ENCODE results near the gene HTATSF1. TPM values are rescaled to one million over a fixed set of nuclear protein-coding genes. Genes with fewer than 3 reads are reported as not detected.

Gene HTATSF1
- polyA plus RNA-seq, 1 donor (not counting 4 experiments of a cell fraction or from before 2014, with no cell fraction given): 3.1 TPM

- dilution Hi-C loops (cut with MboI; ENCODE audit: extremely low pct_ligation_motif_present, low sequenced_read_pairs): no loop called here
- no peaks in the 10 kb centered on the region for H3K9me3 ChIP-seq (ENCODE audit: control insufficient read depth, low read depth, low read length)
- H3K9ac ChIP-seq (ENCODE audit: control insufficient read depth, extremely low read depth, insufficient read depth, low read length): peak overlapping the region; percentile 80
- TF ChIP-seq CTCF (optimal IDR thresholded peaks at IDR 0.05 in 1 of 3, IDR thresholded peaks at IDR 0.05 in 1 of 3, conservative IDR thresholded peaks at IDR 0.05 in 1 of 3; ENCODE audit: extremely low read depth in 1 of 3, insufficient read depth in 2 of 3, low read length in 3 of 3) (no peak), EZH2 (IDR thresholded peaks at IDR 0.05; ENCODE audit: low read length) (no peak)
- FAIRE-seq (no peak), DNase-seq (ENCODE audit: low read depth, low spot score) (no peak)
- no peaks in the 10 kb centered on the region for H4K20me1 ChIP-seq (ENCODE audit: control insufficient read depth, extremely low read depth, insufficient read depth, low read length)
- no peaks in the 10 kb centered on the region for H3K27me3 ChIP-seq (ENCODE audit: control insufficient read depth, extremely low read depth, insufficient read depth, low read length)
- no peaks in the 10 kb centered on the region for H3K36me3 ChIP-seq (ENCODE audit: control insufficient read depth in 2 of 2, extremely low read depth in 1 of 2, insufficient read depth in 2 of 2, low read length in 2 of 2)
- H2AFZ ChIP-seq (ENCODE audit: control insufficient read depth, low read length): peak overlapping the region; percentile 86
- H3K4me2 ChIP-seq (ENCODE audit: control insufficient read depth, extremely low read depth, insufficient read depth, low read depth, low read length): peak overlapping the region; percentile 65
- H3K9me1 ChIP-seq (ENCODE audit: control insufficient read depth, extremely low read depth, insufficient read depth, low read length): no peaks in the 10 kb centered on the region
- no peaks in the 10 kb centered on the region for H3K4me1 ChIP-seq (ENCODE audit: control insufficient read depth, extremely low read depth, insufficient read depth, low read length)
- peaks cover 20% of the 10 kb centered on the region for H3K79me2 ChIP-seq (ENCODE audit: control insufficient read depth, insufficient read depth, low read length)
- H3K4me3 ChIP-seq (ENCODE audit: control insufficient read depth in 2 of 3, extremely low read depth in 1 of 3, insufficient read depth in 2 of 3, low read depth in 1 of 3, low read length in 3 of 3): peak overlapping the region; percentile 68 to 82 (median 78)
- peak overlapping the region; percentile 81 for H3K27ac ChIP-seq (ENCODE audit: control insufficient read depth, insufficient read depth, low read length)
Observed at GRCh38 chrX:136496764-136497555, 432 bp upstream of the HTATSF1 start.

DNA sequence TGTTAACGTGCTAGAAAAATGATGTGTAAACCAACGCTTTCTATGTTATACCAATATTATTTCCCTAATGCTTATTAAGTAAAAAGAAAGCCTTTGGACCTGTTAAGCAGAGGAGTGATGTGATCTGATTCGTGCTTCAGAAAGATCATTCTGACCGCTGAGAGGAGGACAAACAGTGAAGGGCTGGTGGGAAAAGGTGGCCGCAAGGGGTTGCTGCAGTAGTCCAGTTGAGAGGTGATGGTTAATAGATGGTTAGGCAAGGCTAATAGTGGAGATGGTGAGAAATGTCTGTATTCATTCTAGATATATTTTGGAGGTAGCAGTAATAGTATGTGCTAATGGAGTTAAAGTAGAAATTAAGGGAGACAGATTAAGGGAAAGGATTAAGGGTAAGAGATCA, 21.7 kb downstream of the HTATSF1 start:
- no peaks in the 10 kb centered on the region for H3K27me3 ChIP-seq (ENCODE audit: control insufficient read depth, extremely low read depth, insufficient read depth, low read length)
- no peak overlapping the region for H3K4me3 ChIP-seq (ENCODE audit: control insufficient read depth in 2 of 3, extremely low read depth in 1 of 3, insufficient read depth in 2 of 3, low read depth in 1 of 3, low read length in 3 of 3)
- TF ChIP-seq EZH2 (IDR thresholded peaks at IDR 0.05; ENCODE audit: low read length): no peak
- no peak for TF ChIP-seq CTCF (optimal IDR thresholded peaks at IDR 0.05 in 1 of 3, IDR thresholded peaks at IDR 0.05 in 1 of 3, conservative IDR thresholded peaks at IDR 0.05 in 1 of 3; ENCODE audit: extremely low read depth in 1 of 3, insufficient read depth in 2 of 3, low read length in 3 of 3)
- no peak overlapping the region for H3K9ac ChIP-seq (ENCODE audit: control insufficient read depth, extremely low read depth, insufficient read depth, low read length)
- H3K79me2 ChIP-seq (ENCODE audit: control insufficient read depth, insufficient read depth, low read length): no peaks in the 10 kb centered on the region
- no peaks in the 10 kb centered on the region for H4K20me1 ChIP-seq (ENCODE audit: control insufficient read depth, extremely low read depth, insufficient read depth, low read length)
- no peak overlapping the region for H3K27ac ChIP-seq (ENCODE audit: control insufficient read depth, insufficient read depth, low read length)
- no peak overlapping the region for H3K4me2 ChIP-seq (ENCODE audit: control insufficient read depth, extremely low read depth, insufficient read depth, low read depth, low read length)
- FAIRE-seq (no peak), DNase-seq (ENCODE audit: low read depth, low spot score) (no peak)
- H3K9me1 ChIP-seq (ENCODE audit: control insufficient read depth, extremely low read depth, insufficient read depth, low read length): no peaks in the 10 kb centered on the region
- H3K4me1 ChIP-seq (ENCODE audit: control insufficient read depth, extremely low read depth, insufficient read depth, low read length): no peaks in the 10 kb centered on the region
- H3K9me3 ChIP-seq (ENCODE audit: control insufficient read depth, low read depth, low read length): no peaks in the 10 kb centered on the region
- dilution Hi-C loops (cut with MboI; ENCODE audit: extremely low pct_ligation_motif_present, low sequenced_read_pairs): no loop called here
- H2AFZ ChIP-seq (ENCODE audit: control insufficient read depth, low read length): no peak overlapping the region
- no peaks in the 10 kb centered on the region for H3K36me3 ChIP-seq (ENCODE audit: control insufficient read depth in 2 of 2, extremely low read depth in 1 of 2, insufficient read depth in 2 of 2, low read length in 2 of 2)
